SK-N-SH treated with all-trans-retinoic acid at 6 μM for 48 hours (cell line): ENCODE measurements around the gene PRDM4.

Source experiments
- ATAC-seq: fragments of 200-7000 bp; cut with Tn5 transposase; 3 replicates; pipeline ENCODE4 v1.9.1; 2020; ENCODE audit warnings: mild to moderate bottlenecking, moderate library complexity
- ARNTL ChIP-seq: fragments of 450-650 bp; formaldehyde crosslinking; IDR thresholded peaks from 2 replicates; pipeline ENCODE4 v1.5.0; 2020; ENCODE audit warnings: low read depth, mild to moderate bottlenecking, moderate library complexity, borderline replicate concordance
- BACH2 ChIP-seq: fragments of 250-450 bp; sonication (Bioruptor Pico); IDR thresholded peaks from 2 replicates; pipeline ENCODE4 v1.9.0; 2021; ENCODE audit warnings: mild to moderate bottlenecking, borderline replicate concordance
- CSRNP3 ChIP-seq: fragments of 250-450 bp; sonication (Bioruptor Pico); IDR thresholded peaks from 2 replicates; pipeline ENCODE4 v1.5.1; 2021; ENCODE audit warnings: mild to moderate bottlenecking, moderate library complexity
- ESRRG ChIP-seq: fragments of 250-450 bp; sonication (Bioruptor Pico); IDR thresholded peaks from 2 replicates; pipeline ENCODE4 v1.6.1; 2021; ENCODE audit warnings: mild to moderate bottlenecking
- GLIS3 ChIP-seq: fragments of 250-450 bp; sonication (Bioruptor Pico); IDR thresholded peaks from 2 replicates; pipeline ENCODE4 v1.5.0; 2020; ENCODE audit warnings: mild to moderate bottlenecking, moderate library complexity
- ISL1 ChIP-seq: fragments of 250-450 bp; sonication (Bioruptor Pico); IDR thresholded peaks from 2 replicates; pipeline ENCODE4 v2.1.2; 2022; ENCODE audit warnings: mild to moderate bottlenecking, moderate library complexity
- OSR1 ChIP-seq: fragments of 250-450 bp; sonication (Bioruptor Pico); IDR thresholded peaks from 2 replicates; pipeline ENCODE4 v1.8.0; 2022; ENCODE audit warnings: moderate library complexity, mild to moderate bottlenecking, inconsistent platforms
- POU6F1 ChIP-seq: fragments of 250-450 bp; sonication (Bioruptor Pico); IDR thresholded peaks from 2 replicates; pipeline ENCODE4 v1.8.0; 2021; ENCODE audit warnings: low read depth, mild to moderate bottlenecking, moderate library complexity, borderline replicate concordance
- PPARA ChIP-seq: fragments of 250-450 bp; sonication (Bioruptor Pico); IDR thresholded peaks from 2 replicates; pipeline ENCODE4 v1.5.0; 2020; ENCODE audit warnings: mild to moderate bottlenecking, borderline replicate concordance
- RARB ChIP-seq: fragments of 250-450 bp; sonication (Bioruptor Pico); IDR thresholded peaks from 2 replicates; pipeline ENCODE4 v1.8.0; 2021; ENCODE audit warnings: mild to moderate bottlenecking, moderate library complexity
- SNAI2 ChIP-seq: fragments of 250-450 bp; sonication (Bioruptor Pico); IDR thresholded peaks from 2 replicates; pipeline ENCODE4 v1.5.0; 2020; ENCODE audit warnings: mild to moderate bottlenecking, moderate library complexity
- TCF4 ChIP-seq: fragments of 250-450 bp; sonication (Bioruptor Pico); IDR thresholded peaks from 2 replicates; pipeline ENCODE4 v1.8.0; 2021; ENCODE audit warnings: mild to moderate bottlenecking, moderate library complexity, borderline replicate concordance
- TOX ChIP-seq: fragments of 250-450 bp; sonication (Bioruptor Pico); IDR thresholded peaks from 2 replicates; pipeline ENCODE4 v1.8.0; 2021; ENCODE audit warnings: mild to moderate bottlenecking, moderate library complexity, borderline replicate concordance
- ZC3H10 ChIP-seq: fragments of 250-450 bp; sonication (Bioruptor Pico); IDR thresholded peaks from 2 replicates; pipeline ENCODE4 v1.5.1; 2021; ENCODE audit warnings: mild to moderate bottlenecking, moderate library complexity
- ZFP3 ChIP-seq: fragments of 250-450 bp; sonication (Bioruptor Pico); IDR thresholded peaks from 2 replicates; pipeline ENCODE4 v1.5.0; 2020; ENCODE audit warnings: mild to moderate bottlenecking, moderate library complexity
- ZFP30 ChIP-seq: fragments of 450-650 bp; formaldehyde crosslinking; IDR thresholded peaks from 2 replicates; pipeline ENCODE4 v1.5.0; 2022; ENCODE audit warnings: mild to moderate bottlenecking, moderate library complexity
- ZNF565 ChIP-seq: fragments of 450-650 bp; formaldehyde crosslinking; conservative IDR thresholded peaks from 2 replicates; pipeline ENCODE4 v1.5.0; 2020; ENCODE audit warnings: low read depth, mild to moderate bottlenecking, moderate library complexity
- ZNF70 ChIP-seq: fragments of 450-650 bp; formaldehyde crosslinking; IDR thresholded peaks from 2 replicates; pipeline ENCODE4 v1.5.0; 2020; ENCODE audit warnings: mild to moderate bottlenecking, moderate library complexity
- TF ChIP-seq, protein P1 (sequence below): fragments of 250-450 bp; sonication (Bioruptor Pico); IDR thresholded peaks from 2 replicates; pipeline ENCODE4 v1.8.0; 2020; ENCODE audit warnings: mild to moderate bottlenecking, moderate library complexity, borderline replicate concordance
- TF ChIP-seq, protein P2 (sequence below): fragments of 250-450 bp; sonication (Bioruptor Pico); IDR thresholded peaks from 2 replicates; pipeline ENCODE4 v1.5.0; 2020; ENCODE audit warnings: mild to moderate bottlenecking, moderate library complexity

PRDM4 gene

DNA sequence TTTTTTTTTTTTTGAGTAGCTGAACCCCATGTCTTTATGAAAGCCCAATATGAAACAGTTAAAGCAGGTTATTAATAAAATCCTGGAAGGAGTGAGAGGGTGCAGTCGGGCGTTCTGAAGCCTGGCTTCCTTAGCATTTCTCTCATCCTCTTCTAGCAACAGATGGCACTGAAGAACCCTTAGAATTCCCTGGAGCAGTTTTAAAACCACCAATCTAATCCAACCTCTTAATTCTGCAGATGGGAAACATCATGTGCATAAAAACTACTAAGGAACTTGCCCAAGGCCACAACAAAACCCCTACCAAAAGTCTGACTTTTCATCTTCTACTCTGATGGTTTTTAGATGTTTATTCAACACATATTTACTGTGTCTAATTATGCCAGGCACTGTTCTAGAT is 25.2 kb downstream of the PRDM4 start:
- TF ChIP-seq ARNTL (no peak), POU6F1 (no peak), RARB (CRISPR knock-in tag) (no peak), ESRRG (CRISPR knock-in tag) (no peak), ZNF70 (CRISPR knock-in tag) (no peak), CSRNP3 (no peak), TOX (CRISPR knock-in tag) (no peak), ZFP30 (no peak), TCF4 (CRISPR knock-in tag) (no peak), ZC3H10 (CRISPR knock-in tag) (no peak), ZNF565 (CRISPR knock-in tag) (no peak), ISL1 (no peak), GLIS3 (CRISPR knock-in tag) (no peak), OSR1 (CRISPR knock-in tag) (no peak)
- TF ChIP-seq, protein P1, sequence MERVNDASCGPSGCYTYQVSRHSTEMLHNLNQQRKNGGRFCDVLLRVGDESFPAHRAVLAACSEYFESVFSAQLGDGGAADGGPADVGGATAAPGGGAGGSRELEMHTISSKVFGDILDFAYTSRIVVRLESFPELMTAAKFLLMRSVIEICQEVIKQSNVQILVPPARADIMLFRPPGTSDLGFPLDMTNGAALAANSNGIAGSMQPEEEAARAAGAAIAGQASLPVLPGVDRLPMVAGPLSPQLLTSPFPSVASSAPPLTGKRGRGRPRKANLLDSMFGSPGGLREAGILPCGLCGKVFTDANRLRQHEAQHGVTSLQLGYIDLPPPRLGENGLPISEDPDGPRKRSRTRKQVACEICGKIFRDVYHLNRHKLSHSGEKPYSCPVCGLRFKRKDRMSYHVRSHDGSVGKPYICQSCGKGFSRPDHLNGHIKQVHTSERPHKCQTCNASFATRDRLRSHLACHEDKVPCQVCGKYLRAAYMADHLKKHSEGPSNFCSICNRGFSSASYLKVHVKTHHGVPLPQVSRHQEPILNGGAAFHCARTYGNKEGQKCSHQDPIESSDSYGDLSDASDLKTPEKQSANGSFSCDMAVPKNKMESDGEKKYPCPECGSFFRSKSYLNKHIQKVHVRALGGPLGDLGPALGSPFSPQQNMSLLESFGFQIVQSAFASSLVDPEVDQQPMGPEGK (CRISPR knock-in tag): no peak
- TF ChIP-seq, protein P2, sequence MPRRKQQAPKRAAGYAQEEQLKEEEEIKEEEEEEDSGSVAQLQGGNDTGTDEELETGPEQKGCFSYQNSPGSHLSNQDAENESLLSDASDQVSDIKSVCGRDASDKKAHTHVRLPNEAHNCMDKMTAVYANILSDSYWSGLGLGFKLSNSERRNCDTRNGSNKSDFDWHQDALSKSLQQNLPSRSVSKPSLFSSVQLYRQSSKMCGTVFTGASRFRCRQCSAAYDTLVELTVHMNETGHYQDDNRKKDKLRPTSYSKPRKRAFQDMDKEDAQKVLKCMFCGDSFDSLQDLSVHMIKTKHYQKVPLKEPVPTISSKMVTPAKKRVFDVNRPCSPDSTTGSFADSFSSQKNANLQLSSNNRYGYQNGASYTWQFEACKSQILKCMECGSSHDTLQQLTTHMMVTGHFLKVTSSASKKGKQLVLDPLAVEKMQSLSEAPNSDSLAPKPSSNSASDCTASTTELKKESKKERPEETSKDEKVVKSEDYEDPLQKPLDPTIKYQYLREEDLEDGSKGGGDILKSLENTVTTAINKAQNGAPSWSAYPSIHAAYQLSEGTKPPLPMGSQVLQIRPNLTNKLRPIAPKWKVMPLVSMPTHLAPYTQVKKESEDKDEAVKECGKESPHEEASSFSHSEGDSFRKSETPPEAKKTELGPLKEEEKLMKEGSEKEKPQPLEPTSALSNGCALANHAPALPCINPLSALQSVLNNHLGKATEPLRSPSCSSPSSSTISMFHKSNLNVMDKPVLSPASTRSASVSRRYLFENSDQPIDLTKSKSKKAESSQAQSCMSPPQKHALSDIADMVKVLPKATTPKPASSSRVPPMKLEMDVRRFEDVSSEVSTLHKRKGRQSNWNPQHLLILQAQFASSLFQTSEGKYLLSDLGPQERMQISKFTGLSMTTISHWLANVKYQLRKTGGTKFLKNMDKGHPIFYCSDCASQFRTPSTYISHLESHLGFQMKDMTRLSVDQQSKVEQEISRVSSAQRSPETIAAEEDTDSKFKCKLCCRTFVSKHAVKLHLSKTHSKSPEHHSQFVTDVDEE (CRISPR knock-in tag): no peak
- ATAC-seq: no peak

GRCh38 chr12:107734139-107734538 is 26.8 kb downstream of the PRDM4 start:
- no peak for TF ChIP-seq ZNF70 (CRISPR knock-in tag)
- no peak for TF ChIP-seq RARB (CRISPR knock-in tag)
- TF ChIP-seq, protein P1 (CRISPR knock-in tag): no peak
- no peak for TF ChIP-seq TCF4 (CRISPR knock-in tag)
- TF ChIP-seq, protein P2 (CRISPR knock-in tag): no peak
- TF ChIP-seq SNAI2 (CRISPR knock-in tag): no peak
- no peak for TF ChIP-seq ZFP3 (CRISPR knock-in tag)
- no peak for TF ChIP-seq TOX (CRISPR knock-in tag)
- TF ChIP-seq PPARA (CRISPR knock-in tag): no peak
- no peak for TF ChIP-seq BACH2 (CRISPR knock-in tag)
- TF ChIP-seq GLIS3 (CRISPR knock-in tag): no peak
- no peak for ATAC-seq
